Body of pancreas (tissue), 4 donors: ENCODE results near the gene ZC3H13.

Experiments
- POLR2A ChIP-seq, 3 donors: fragments of 450-650 bp; IDR thresholded peaks; one replicate each; pipeline ENCODE4 v1.6.1; 2016; ENCODE audit warnings: antibody characterized with exemption in 3 of 3, mild to moderate bottlenecking in 2 of 3
- TF ChIP-seq, protein P1 (sequence below), 7 experiments: fragments of 450-650 bp in 4 of 7; fragments of 200-600 bp in 3 of 7; sonication (generic) in 3 of 7; IDR thresholded peaks; one replicate each; pipeline ENCODE4 v1.5.1; 2016 to 2019; ENCODE audit warnings: antibody characterized with exemption in 7 of 7

DNA sequence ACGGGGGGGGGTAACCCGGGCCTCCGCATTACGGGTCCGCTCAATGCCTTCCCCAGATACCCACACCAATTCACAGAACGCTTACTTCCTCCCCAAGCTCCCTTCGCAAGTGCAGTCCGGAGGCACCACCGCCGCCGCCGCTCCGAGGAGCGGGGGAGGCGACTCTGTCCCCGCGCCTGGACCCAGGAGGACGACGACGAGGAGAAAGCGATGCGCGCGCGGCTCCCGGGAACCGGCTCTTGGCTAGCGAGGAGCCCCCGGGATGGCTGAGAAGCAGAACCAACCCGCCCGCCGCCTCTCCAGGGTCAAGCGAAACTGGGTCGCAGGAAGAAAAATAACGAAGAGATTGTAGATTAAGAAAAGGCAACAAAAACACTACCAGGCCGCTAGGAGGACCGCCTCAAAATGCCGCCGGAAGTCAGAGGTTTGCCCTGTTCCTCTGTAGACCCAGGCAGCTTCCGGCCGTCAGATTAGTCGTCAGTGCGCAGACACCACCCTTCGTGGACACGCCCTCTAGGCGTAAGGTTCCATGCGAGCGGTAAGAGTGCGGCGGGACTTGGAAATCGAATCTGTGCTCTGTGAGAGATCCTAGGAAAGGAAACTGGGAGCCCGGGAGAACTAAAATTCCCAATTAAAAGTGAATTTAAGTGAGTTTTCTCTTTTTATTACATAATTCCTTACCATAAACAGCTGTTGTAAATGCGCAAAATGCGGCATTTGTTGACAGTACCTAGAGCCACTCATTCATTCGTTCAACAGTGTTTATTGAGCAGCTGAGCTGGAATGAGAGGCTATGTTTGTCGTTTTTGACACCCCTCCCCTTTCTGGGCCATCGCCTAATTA is at the start of gene ZC3H13:
- TF ChIP-seq, protein P1, sequence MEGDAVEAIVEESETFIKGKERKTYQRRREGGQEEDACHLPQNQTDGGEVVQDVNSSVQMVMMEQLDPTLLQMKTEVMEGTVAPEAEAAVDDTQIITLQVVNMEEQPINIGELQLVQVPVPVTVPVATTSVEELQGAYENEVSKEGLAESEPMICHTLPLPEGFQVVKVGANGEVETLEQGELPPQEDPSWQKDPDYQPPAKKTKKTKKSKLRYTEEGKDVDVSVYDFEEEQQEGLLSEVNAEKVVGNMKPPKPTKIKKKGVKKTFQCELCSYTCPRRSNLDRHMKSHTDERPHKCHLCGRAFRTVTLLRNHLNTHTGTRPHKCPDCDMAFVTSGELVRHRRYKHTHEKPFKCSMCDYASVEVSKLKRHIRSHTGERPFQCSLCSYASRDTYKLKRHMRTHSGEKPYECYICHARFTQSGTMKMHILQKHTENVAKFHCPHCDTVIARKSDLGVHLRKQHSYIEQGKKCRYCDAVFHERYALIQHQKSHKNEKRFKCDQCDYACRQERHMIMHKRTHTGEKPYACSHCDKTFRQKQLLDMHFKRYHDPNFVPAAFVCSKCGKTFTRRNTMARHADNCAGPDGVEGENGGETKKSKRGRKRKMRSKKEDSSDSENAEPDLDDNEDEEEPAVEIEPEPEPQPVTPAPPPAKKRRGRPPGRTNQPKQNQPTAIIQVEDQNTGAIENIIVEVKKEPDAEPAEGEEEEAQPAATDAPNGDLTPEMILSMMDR (IDR thresholded peaks at IDR 0.05): peak in 6 of 7 experiments; percentile 10 to 79 (median 64)
- peak; percentile 34 to 84 (median 82) for TF ChIP-seq POLR2A (IDR thresholded peaks at IDR 0.05)
